ENCODE measurements around the gene TMEM245. TPM values are rescaled to one million over a fixed set of nuclear protein-coding genes. Genes with fewer than 3 reads are reported as not detected.

Gene TMEM245
- total and polyA plus RNA-seq, 2 of the 13 experiments (the other 11 are each of a cell fraction or from before 2014, with no cell fraction given): 53.5 to 55.4 TPM

DNA sequence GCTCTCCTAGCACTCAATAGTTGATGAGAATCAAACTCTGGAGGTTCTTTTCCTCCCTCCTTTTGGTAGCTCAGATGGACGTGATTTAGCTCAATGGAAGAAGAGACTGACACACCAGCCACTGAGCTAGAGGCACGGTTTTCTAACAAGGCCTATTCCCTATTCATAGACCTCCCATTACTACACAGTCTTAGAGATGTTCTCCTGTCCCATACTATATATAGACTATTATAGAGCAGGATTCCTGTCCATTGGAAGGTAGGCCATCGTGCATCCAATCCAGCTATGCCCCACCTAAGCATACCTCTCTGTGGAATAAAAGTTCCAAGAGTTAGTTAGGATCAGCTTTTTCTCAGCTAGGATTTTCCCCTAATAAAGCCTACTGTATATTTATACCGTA, 76.2 kb downstream of the TMEM245 start:
- ATAC-seq (no peak), FAIRE-seq (no peak), DNase-seq (ENCODE audit: low spot score) (no peak)
- intact Hi-C loops (cut with micrococcal nuclease; ENCODE audit: unreplicated experiment): no loop called here
- peaks cover 6 to 68% of the 10 kb centered on the region in 2 experiments; a peak in 4 of 5 replicates for H3K36me3 ChIP-seq (replicated peaks in 1 of 2; ENCODE audit: control insufficient read depth in 1 of 2, insufficient read depth in 2 of 2, low read length in 2 of 2)
- no peak overlapping the region for H3K9ac ChIP-seq (ENCODE audit: insufficient read depth, low read depth, low read length)
- no peak overlapping the region for H3K4me2 ChIP-seq (ENCODE audit: low read depth, low read length)
- H3K9me3 ChIP-seq (ENCODE audit: low read length): no peaks in the 10 kb centered on the region
- no peak overlapping the region for H3K27ac ChIP-seq (ENCODE audit: extremely low read length, insufficient read depth, low read length)
- no peaks in the 10 kb centered on the region for H4K20me1 ChIP-seq (ENCODE audit: insufficient read depth, low read length)
- H2AFZ ChIP-seq (ENCODE audit: low read length): no peak overlapping the region
- H3K27me3 ChIP-seq (ENCODE audit: control insufficient read depth in 1 of 2, insufficient read depth in 2 of 2, low read length in 2 of 2): no peaks in the 10 kb centered on the region
- POLR2A ChIA-PET: no interaction called here
- in situ Hi-C loops (cut with HindIII; ENCODE audit: extremely low pct_ligation_motif_present, low pct_unique_long_range_greater_than_20kb): no loop called here
- H3K4me3 ChIP-seq (replicated peaks in 1 of 3; ENCODE audit: insufficient read depth in 1 of 3, low read depth in 2 of 3, low read length in 3 of 3): no peak overlapping the region
- peaks cover 7% of the 10 kb centered on the region for H3K4me1 ChIP-seq (ENCODE audit: insufficient read depth, low read length)
- no TSS peak for BruUV-seq (replicated peaks)
- no peaks in the 10 kb centered on the region for H3K79me2 ChIP-seq (ENCODE audit: insufficient read depth, low read length)
- CTCF ChIA-PET (ENCODE audit: low intra/inter-chr PET ratio, low total read pairs): no interaction called here
- WGBS (ENCODE audit: low lambda C conversion rate): 98% methylated on average over 4 of the region's 4 CpGs
- TF ChIP-seq ZNF660 (CRISPR knock-in tag; IDR thresholded peaks at IDR 0.05; ENCODE audit: borderline replicate concordance, low read depth) (no peak), TOPORS (CRISPR knock-in tag; IDR thresholded peaks at IDR 0.05) (no peak), PHF20 (CRISPR knock-in tag; IDR thresholded peaks at IDR 0.05) (no peak), PCBP1 (IDR thresholded peaks at IDR 0.05; ENCODE audit: borderline replicate concordance, low read depth, low read length) (no peak), ZNF230 (CRISPR knock-in tag; IDR thresholded peaks at IDR 0.05) (no peak), BRCA1 (CRISPR knock-in tag; IDR thresholded peaks at IDR 0.05) (no peak), ATM (IDR thresholded peaks at IDR 0.05; ENCODE audit: borderline replicate concordance) (no peak), ZNF574 (CRISPR knock-in tag; IDR thresholded peaks at IDR 0.05) (no peak), ZNF780A (CRISPR knock-in tag; IDR thresholded peaks at IDR 0.05) (no peak), ZNF292 (CRISPR knock-in tag; IDR thresholded peaks at IDR 0.05; ENCODE audit: borderline replicate concordance, low read depth) (no peak), SALL1 (CRISPR knock-in tag; IDR thresholded peaks at IDR 0.05) (no peak), ZNF790 (CRISPR knock-in tag; IDR thresholded peaks at IDR 0.05; ENCODE audit: borderline replicate concordance) (no peak), GFI1 (CRISPR knock-in tag; IDR thresholded peaks at IDR 0.05; ENCODE audit: borderline replicate concordance) (no peak), HHEX (CRISPR knock-in tag; IDR thresholded peaks at IDR 0.05) (no peak), ZNF30 (CRISPR knock-in tag; IDR thresholded peaks at IDR 0.05) (no peak)
- TF ChIP-seq, protein P1, sequence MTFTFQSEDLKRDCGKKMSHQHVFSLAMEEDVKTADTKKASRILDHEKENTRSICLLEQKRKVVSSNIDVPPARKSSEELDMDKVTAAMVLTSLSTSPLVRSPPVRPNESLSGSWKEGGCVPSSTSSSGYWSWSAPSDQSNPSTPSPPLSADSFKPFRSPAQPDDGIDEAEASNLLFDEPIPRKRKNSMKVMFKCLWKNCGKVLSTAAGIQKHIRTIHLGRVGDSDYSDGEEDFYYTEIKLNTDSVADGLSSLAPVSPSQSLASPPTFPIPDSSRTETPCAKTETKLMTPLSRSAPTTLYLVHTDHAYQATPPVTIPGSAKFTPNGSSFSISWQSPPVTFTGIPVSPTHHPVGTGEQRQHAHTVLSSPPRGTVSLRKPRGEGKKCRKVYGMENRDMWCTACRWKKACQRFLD (CRISPR knock-in tag; IDR thresholded peaks at IDR 0.05; ENCODE audit: borderline replicate concordance): no peak
- TF ChIP-seq, protein P2, sequence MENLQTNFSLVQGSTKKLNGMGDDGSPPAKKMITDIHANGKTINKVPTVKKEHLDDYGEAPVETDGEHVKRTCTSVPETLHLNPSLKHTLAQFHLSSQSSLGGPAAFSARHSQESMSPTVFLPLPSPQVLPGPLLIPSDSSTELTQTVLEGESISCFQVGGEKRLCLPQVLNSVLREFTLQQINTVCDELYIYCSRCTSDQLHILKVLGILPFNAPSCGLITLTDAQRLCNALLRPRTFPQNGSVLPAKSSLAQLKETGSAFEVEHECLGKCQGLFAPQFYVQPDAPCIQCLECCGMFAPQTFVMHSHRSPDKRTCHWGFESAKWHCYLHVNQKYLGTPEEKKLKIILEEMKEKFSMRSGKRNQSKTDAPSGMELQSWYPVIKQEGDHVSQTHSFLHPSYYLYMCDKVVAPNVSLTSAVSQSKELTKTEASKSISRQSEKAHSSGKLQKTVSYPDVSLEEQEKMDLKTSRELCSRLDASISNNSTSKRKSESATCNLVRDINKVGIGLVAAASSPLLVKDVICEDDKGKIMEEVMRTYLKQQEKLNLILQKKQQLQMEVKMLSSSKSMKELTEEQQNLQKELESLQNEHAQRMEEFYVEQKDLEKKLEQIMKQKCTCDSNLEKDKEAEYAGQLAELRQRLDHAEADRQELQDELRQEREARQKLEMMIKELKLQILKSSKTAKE (CRISPR knock-in tag; IDR thresholded peaks at IDR 0.05; ENCODE audit: borderline replicate concordance): no peak

All from HepG2 (cell line).